Calu3 (cell line): ENCODE results near the gene NBEA. TPM values are rescaled to one million over a fixed set of nuclear protein-coding genes. Genes with fewer than 3 reads are reported as not detected.

Experiments
- BruUV-seq: library from RNA; stranded (reverse); fragments of 400-500 nt; replicated peaks from 2 replicates; lab custom pipeline; 2021; lab: Mats Ljungman, UMichigan
- CTCF ChIA-PET: fragments of 300-600 bp; sonication (Branson Sonifier 250); formaldehyde crosslinking; loops from one replicate; lab custom pipeline; 2022; ENCODE audit warnings: antibody characterized with exemption; lab: Charles Lee
- DNase-seq: peaks from one replicate; pipeline ENCODE4 v3.0.0; 2022
- H3K27ac Mint-ChIP-seq: one replicate; pipeline ENCODE4 v1.8.0; 2022; ENCODE audit warnings: mixed read lengths; ENCODE audit not compliant: unreplicated experiment
- H3K27me3 Mint-ChIP-seq: one replicate; pipeline ENCODE4 v1.8.0; 2022; ENCODE audit warnings: mixed read lengths; ENCODE audit not compliant: unreplicated experiment
- H3K36me3 Mint-ChIP-seq: one replicate; pipeline ENCODE4 v1.8.0; 2022; ENCODE audit warnings: mild to moderate bottlenecking, moderate library complexity, mixed read lengths; ENCODE audit not compliant: insufficient read depth, unreplicated experiment
- H3K4me1 Mint-ChIP-seq: one replicate; pipeline ENCODE4 v1.8.0; 2022; ENCODE audit warnings: mild to moderate bottlenecking, low read depth, mixed read lengths; ENCODE audit not compliant: unreplicated experiment
- H3K4me3 Mint-ChIP-seq: one replicate; pipeline ENCODE4 v1.8.0; 2022; ENCODE audit warnings: mild to moderate bottlenecking, low read depth, moderate library complexity, mixed read lengths; ENCODE audit not compliant: unreplicated experiment
- H3K9me3 Mint-ChIP-seq: one replicate; pipeline ENCODE4 v1.8.0; 2022; ENCODE audit warnings: low read depth, mixed read lengths; ENCODE audit not compliant: unreplicated experiment
- CTCF ChIP-seq: fragments of 200-600 bp; IDR thresholded peaks from one replicate; pipeline ENCODE4 v1.8.0; 2022; ENCODE audit warnings: antibody characterized with exemption; ENCODE audit not compliant: unreplicated experiment
- intact Hi-C: fragments of 100-400 bp; cut with micrococcal nuclease; formaldehyde crosslinking; loops from one replicate; pipeline ENCODE4 v1.10.0; 2022; ENCODE audit not compliant: unreplicated experiment
- total RNA-seq: library from RNA; stranded (reverse); gene quantifications from 2 replicates; pipeline ENCODE4 v1.2.3, GENCODE V29; 2022

The NBEA gene
- total RNA-seq, 1 experiment from 2014 or later: 18.0 TPM

- no peak for TF ChIP-seq CTCF
- no peak for DNase-seq
- no peaks in the 10 kb centered on the region for H3K9me3 Mint-ChIP-seq
- no peak overlapping the region for H3K4me3 Mint-ChIP-seq
- H3K27me3 Mint-ChIP-seq: peaks cover 15% of the 10 kb centered on the region
- no peaks in the 10 kb centered on the region for H3K4me1 Mint-ChIP-seq
- H3K36me3 Mint-ChIP-seq: no peaks in the 10 kb centered on the region
- intact Hi-C loops: no loop called here
- BruUV-seq: no TSS peak
- H3K27ac Mint-ChIP-seq: no peak overlapping the region
- CTCF ChIA-PET: no interaction called here
Observed at GRCh38 chr13:35694549-35695447, 752.7 kb downstream of the NBEA start.

DNA sequence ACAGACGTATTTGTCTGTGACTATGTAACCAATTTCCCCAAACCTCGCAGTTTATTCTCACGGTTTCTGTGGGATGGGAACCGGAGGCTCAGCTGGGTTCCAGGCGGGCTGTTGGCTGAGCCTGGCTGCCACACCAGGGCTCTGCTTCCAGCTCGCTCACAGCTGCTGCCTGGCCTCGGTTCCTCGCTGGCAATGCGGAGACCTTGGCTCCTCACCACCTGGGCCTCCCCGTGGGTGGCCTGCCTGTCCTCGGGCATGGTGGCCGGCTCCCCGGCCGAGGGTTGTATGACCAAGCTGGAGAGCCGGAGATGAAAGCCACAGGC, 753.3 kb downstream of the NBEA start:
- CTCF ChIA-PET: no interaction called here
- no peaks in the 10 kb centered on the region for H3K36me3 Mint-ChIP-seq
- H3K4me3 Mint-ChIP-seq: no peak overlapping the region
- no peaks in the 10 kb centered on the region for H3K4me1 Mint-ChIP-seq
- BruUV-seq: no TSS peak
- no peak for DNase-seq
- no peaks in the 10 kb centered on the region for H3K9me3 Mint-ChIP-seq
- H3K27me3 Mint-ChIP-seq: peaks cover 21% of the 10 kb centered on the region
- TF ChIP-seq CTCF: no peak
- H3K27ac Mint-ChIP-seq: no peak overlapping the region
- intact Hi-C loops: no loop called here

DNA sequence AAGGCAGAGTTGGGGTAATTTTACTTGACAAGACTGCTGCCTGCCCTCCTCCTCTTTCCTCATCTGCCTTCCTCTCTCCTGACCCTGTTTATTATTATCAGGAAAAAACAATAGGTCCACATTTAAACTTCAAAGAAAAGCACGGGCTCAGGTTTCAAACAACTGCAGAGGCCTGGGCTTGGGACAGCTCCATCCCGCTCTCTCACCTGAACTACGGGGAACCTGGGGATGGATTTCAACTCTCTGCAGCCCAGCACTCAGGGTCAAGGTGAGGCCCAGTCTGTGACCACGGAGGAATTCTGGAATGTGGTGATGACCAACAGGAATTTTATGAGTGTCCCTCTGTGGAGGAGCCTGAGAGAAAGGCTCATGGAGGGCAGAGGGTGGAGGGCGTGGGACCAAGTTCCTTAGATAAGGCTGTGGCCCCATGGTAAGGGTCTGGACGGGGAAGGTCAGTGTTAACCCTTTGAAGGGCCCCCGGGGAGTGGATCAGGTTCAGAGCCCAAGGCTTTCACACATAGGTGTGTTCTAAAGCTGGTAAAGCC, 755.2 kb downstream of the NBEA start:
- H3K4me1 Mint-ChIP-seq: no peaks in the 10 kb centered on the region
- no TSS peak for BruUV-seq
- CTCF ChIA-PET: no interaction called here
- no peak overlapping the region for H3K27ac Mint-ChIP-seq
- no peak for TF ChIP-seq CTCF
- H3K27me3 Mint-ChIP-seq: peaks cover 40% of the 10 kb centered on the region
- no peak for DNase-seq
- no peak overlapping the region for H3K4me3 Mint-ChIP-seq
- H3K36me3 Mint-ChIP-seq: no peaks in the 10 kb centered on the region
- H3K9me3 Mint-ChIP-seq: no peaks in the 10 kb centered on the region
- intact Hi-C loops: no loop called here

DNA sequence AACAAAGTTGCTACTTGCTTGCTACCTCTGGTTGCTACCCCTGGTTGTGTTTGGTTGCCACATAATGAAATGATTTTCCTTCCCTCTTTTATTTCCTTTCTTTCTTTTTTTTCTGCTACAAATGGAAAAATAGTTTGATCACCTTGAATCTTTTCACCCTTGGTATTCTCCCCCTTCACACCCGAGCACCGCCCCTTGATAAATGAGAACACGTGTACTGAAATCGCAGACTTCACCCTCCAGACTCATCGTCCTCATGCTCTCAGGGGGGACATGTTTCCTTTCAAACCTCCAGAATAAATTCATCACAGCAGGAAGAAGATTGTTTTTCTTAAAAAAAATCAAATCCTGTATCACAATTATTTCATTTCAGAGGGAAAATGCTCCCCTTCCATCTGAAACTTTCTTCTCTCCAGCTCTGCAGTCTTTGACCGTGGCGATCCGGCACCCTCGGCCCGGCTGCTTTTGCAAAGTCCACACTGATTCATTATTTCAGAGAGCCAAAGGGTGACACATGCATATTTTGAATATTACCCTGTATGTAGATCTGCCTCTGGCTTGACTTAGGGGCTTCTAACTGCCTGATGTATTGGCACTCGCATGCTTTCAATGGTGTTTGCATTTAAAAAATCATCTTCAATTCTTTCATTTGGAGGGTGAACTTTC, 757.0 kb downstream of the NBEA start:
- H3K36me3 Mint-ChIP-seq: no peaks in the 10 kb centered on the region
- CTCF ChIA-PET: no interaction called here
- DNase-seq: no peak
- H3K27ac Mint-ChIP-seq: no peak overlapping the region
- BruUV-seq: no TSS peak
- TF ChIP-seq CTCF: no peak
- H3K9me3 Mint-ChIP-seq: no peaks in the 10 kb centered on the region
- H3K4me3 Mint-ChIP-seq: no peak overlapping the region
- H3K4me1 Mint-ChIP-seq: no peaks in the 10 kb centered on the region
- intact Hi-C loops: no loop called here
- H3K27me3 Mint-ChIP-seq: peaks cover 42% of the 10 kb centered on the region
